CD8-positive, alpha-beta memory T cell (primary cell): ENCODE results near the gene SIGMAR1. TPM values are rescaled to one million over a fixed set of nuclear protein-coding genes. Genes with fewer than 3 reads are reported as not detected.
A peak's percentile ranks its signal among the peaks of the same experiment; 100 is the strongest.

ENCODE experiments used
- CTCF ChIA-PET: fragments of 350-600 bp; sonication (Branson Sonifier 250); formaldehyde crosslinking; loops from one replicate; lab custom pipeline; 2021; ENCODE audit warnings: antibody characterized with exemption; lab: Charles Lee
- POLR2A ChIA-PET: fragments of 350-600 bp; sonication (Branson Sonifier 250); formaldehyde crosslinking; loops from one replicate; lab custom pipeline; 2021; ENCODE audit warnings: antibody characterized with exemption; lab: Charles Lee
- DNase-seq, 5 donors: peaks; one replicate each; pipeline versions ENCODE4 v3.0.0 to v3.0.0-alpha.2; 2020 to 2022; ENCODE audit warnings: mixed read lengths in 1 of 5
- H3K27ac ChIP-seq: one replicate; pipeline ENCODE4 v1.7.0; 2013; ENCODE audit warnings: low read depth, mild to moderate bottlenecking, low read length, moderate library complexity
- H3K27me3 ChIP-seq: 2 replicates; pipeline ENCODE4 v1.7.0; 2013; ENCODE audit warnings: low read length, mild to moderate bottlenecking; ENCODE audit not compliant: insufficient read depth, poor library complexity, severe bottlenecking
- H3K36me3 ChIP-seq: 2 replicates; pipeline ENCODE4 v1.7.0; 2013; ENCODE audit warnings: mild to moderate bottlenecking, low read length, moderate library complexity; ENCODE audit not compliant: insufficient read depth
- H3K4me1 ChIP-seq: 2 replicates; pipeline ENCODE4 v1.7.0; 2013; ENCODE audit warnings: mild to moderate bottlenecking, low read length, moderate library complexity; ENCODE audit not compliant: insufficient read depth
- H3K4me3 ChIP-seq: 2 replicates; pipeline ENCODE4 v1.7.0; 2013; ENCODE audit warnings: mild to moderate bottlenecking, low read length
- H3K9me3 ChIP-seq: 2 replicates; pipeline ENCODE4 v1.7.0; 2013; ENCODE audit warnings: mild to moderate bottlenecking, low read length
- H3K27ac Mint-ChIP-seq, 8 donors: one replicate each; pipeline ENCODE4 v1.8.0; 2020 to 2021; ENCODE audit warnings: mixed read lengths in 8 of 8, mild to moderate bottlenecking in 6 of 8, inconsistent platforms in 3 of 8, moderate library complexity in 3 of 8
- H3K27me3 Mint-ChIP-seq, 2 donors: one replicate each; pipeline ENCODE4 v1.8.0; 2020 to 2021; ENCODE audit warnings: mixed read lengths in 2 of 2, mild to moderate bottlenecking in 1 of 2, moderate library complexity in 1 of 2
- H3K36me3 Mint-ChIP-seq, 3 donors: one replicate each; pipeline ENCODE4 v1.8.0; 2020 to 2021; ENCODE audit warnings: mixed read lengths in 3 of 3, inconsistent platforms in 1 of 3, mild to moderate bottlenecking in 1 of 3
- H3K4me1 Mint-ChIP-seq, 3 donors: one replicate each; pipeline ENCODE4 v1.8.0; 2020 to 2021; ENCODE audit warnings: mixed read lengths in 3 of 3, inconsistent platforms in 1 of 3, mild to moderate bottlenecking in 1 of 3
- H3K4me3 Mint-ChIP-seq, 7 donors: one replicate each; pipeline ENCODE4 v1.8.0; 2020 to 2021; ENCODE audit warnings: mixed read lengths in 7 of 7, mild to moderate bottlenecking in 6 of 7, moderate library complexity in 4 of 7, inconsistent platforms in 2 of 7
- H3K9me3 Mint-ChIP-seq, 5 donors: one replicate each; pipeline ENCODE4 v1.8.0; 2020 to 2022; ENCODE audit warnings: mixed read lengths in 5 of 5, mild to moderate bottlenecking in 3 of 5, moderate library complexity in 2 of 5, inconsistent platforms in 1 of 5
- polyA plus RNA-seq: library from polyadenylated mRNA; unstranded; fragments of 300-500 nt; fragmentation: Illumina TruSeq; gene quantifications from one replicate; pipeline ENCODE4 v1.2.3, GENCODE V29; 2021
- total RNA-seq, 2 experiments: library from RNA; stranded (reverse); gene quantifications; one replicate each; pipeline ENCODE4 v1.2.3, GENCODE V29; 2021

Gene SIGMAR1
- total RNA-seq (100 to 1,000 TPM; 138 to 141 TPM), polyA plus RNA-seq (95.4 TPM)

DNA sequence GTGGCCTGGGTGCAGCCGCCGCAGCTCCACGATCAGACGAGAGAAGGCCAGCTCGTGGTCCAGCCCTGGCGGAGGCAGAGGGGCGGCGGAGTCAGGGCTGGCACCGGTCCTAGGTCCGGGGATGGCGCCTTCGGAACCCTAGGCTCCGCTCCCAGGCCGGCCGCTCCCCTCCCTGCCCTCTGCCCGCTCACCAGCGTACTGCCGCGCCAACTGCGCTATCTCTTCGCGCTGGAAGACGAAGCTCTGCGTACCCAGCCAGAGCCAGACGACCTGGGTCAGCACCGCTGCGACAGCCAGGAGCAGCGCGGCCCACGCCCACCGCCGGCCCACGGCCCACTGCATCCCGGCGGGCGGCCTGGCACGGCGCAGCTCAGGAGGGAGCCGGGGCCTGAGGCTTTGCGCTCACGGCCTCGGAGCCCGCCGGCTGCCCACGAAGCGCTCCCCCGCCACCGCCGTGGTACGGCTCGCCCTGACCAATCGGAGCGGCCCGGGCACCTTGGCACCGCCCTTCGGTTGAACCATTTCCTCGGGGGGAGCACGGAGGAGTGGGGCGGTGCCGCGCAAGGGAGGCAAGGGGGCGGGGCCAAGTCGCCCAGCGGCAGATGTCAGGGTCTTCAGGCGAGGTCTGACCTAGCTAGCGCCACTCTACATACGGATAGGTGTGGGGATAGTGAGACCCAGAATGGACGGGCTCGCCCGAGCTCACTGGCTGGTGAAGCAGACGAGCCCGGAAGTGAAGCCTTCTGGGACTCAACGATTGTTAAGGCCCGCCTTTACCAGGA is at the start of gene SIGMAR1:
SIGMAR1 (minus strand) TSS at position 432 of the 782 bp plus-strand sequence; CDS start at position 342, 90 bp downstream.
- Mint-ChIP-seq H3K27me3 (no peaks in the 10 kb centered on the region), H3K36me3 (peaks cover 0 to 21% (median 0%) of the 10 kb centered on the region in 3 donors), H3K9me3 (no peaks in the 10 kb centered on the region), H3K4me1 (peaks cover 37 to 40% (median 37%) of the 10 kb centered on the region in 3 donors), H3K27ac (peak within 1 kb of the TSS; percentile 83 to 97 (median 96)), H3K4me3 (peak within 1 kb of the TSS; percentile 83 to 94 (median 88))
- peak within 1 kb of the TSS; percentile 90 for H3K4me3 ChIP-seq
- peaks cover 6% of the 10 kb centered on the region for H3K36me3 ChIP-seq
- ChIA-PET POLR2A (interaction anchor here (0.6 to 3.8 kb wide), 11 partner anchors 10 to 1010 kb away, joined by 3 to 66 read pairs (median 5); partner anchors contain the start of genes DCTN3, DNAI1, FAM219A and GALT), CTCF (interaction anchor here (1.0 to 9.5 kb wide), 13 partner anchors 8 to 272 kb away, joined by 3 to 141 read pairs (median 6); partner anchors contain the start of genes ARID3C, DCTN3, GALT and RPP25L)
- H3K27ac ChIP-seq = peak within 1 kb of the TSS; percentile 41
- peaks cover 22% of the 10 kb centered on the region for H3K4me1 ChIP-seq
- no peaks in the 10 kb centered on the region for H3K9me3 ChIP-seq
- no peaks in the 10 kb centered on the region for H3K27me3 ChIP-seq
- DNase-seq = peak; percentile 90 to 95 (median 94)

DNA sequence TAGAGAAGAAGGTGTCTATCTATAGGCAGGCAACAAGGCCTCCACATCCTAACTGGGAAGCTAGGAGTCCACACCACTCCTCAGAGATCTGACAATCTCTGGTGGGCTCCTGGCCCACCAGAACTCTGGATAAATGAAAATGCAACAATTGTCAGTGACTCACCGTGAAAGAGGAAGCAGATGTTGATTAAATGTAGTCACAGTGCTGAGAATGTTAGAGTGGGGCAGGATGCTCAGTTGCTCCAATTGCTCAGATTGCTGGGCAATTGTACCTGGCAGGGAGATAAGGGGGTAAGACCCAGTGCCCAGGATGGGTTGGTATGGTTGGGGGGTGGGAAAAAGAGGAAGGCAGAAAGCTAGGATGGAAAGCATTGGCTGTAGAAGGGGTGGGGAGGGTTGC is 49.1 kb upstream of the SIGMAR1 start:
- ChIA-PET CTCF (interaction anchor here (1.4 to 1.9 kb wide), 3 partner anchors 14 to 52 kb away, joined by 3 to 4 read pairs (median 3); no protein-coding TSS in a partner anchor), POLR2A (no interaction called here)
- H3K36me3 Mint-ChIP-seq = peaks cover 0 to 2% (median 0%) of the 10 kb centered on the region in 3 donors
- Histone ChIP-seq H3K27me3 (no peaks in the 10 kb centered on the region), H3K36me3 (no peaks in the 10 kb centered on the region), H3K27ac (no peak overlapping the region), H3K9me3 (no peaks in the 10 kb centered on the region), H3K4me3 (no peak overlapping the region), H3K4me1 (no peaks in the 10 kb centered on the region)
- H3K27ac Mint-ChIP-seq = peak overlapping the region in 1 of 8 donors; percentile 8
- no peak overlapping the region for H3K4me3 Mint-ChIP-seq
- DNase-seq = no peak
- no peaks in the 10 kb centered on the region for H3K4me1 Mint-ChIP-seq
- H3K27me3 Mint-ChIP-seq = peaks cover 2 to 16% of the 10 kb centered on the region in 2 donors
- H3K9me3 Mint-ChIP-seq = no peaks in the 10 kb centered on the region

DNA sequence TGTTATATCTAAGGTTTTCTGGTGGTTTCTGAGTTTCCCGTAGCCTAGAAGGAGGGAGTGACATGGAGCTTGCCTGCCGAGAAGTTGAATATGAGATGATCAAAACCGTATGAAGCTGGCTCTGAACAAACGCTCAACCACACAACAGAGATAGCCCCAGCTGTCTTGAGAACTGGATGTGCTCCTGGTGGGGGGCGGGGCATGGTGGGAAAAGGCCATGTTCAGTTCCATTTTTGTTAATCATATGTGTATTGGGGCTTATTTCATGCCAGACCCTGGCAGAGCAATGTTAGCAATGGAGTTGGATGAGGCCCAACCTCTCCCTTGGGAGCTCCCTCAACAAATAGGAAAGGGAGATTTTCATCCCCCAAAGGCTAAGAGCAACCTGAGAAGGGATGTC is 48.6 kb upstream of the SIGMAR1 start:
- H3K4me3 ChIP-seq = no peak overlapping the region
- H3K27ac Mint-ChIP-seq = no peak overlapping the region
- no peaks in the 10 kb centered on the region for H3K4me1 ChIP-seq
- H3K9me3 ChIP-seq = no peaks in the 10 kb centered on the region
- H3K36me3 Mint-ChIP-seq = peaks cover 0 to 2% (median 0%) of the 10 kb centered on the region in 3 donors
- ChIA-PET POLR2A (no interaction called here), CTCF (interaction anchor here (1.4 to 1.9 kb wide), 3 partner anchors 14 to 52 kb away, joined by 3 to 4 read pairs (median 3); no protein-coding TSS in a partner anchor)
- no peaks in the 10 kb centered on the region for H3K36me3 ChIP-seq
- DNase-seq = no peak
- no peaks in the 10 kb centered on the region for H3K4me1 Mint-ChIP-seq
- no peaks in the 10 kb centered on the region for H3K9me3 Mint-ChIP-seq
- H3K4me3 Mint-ChIP-seq = no peak overlapping the region
- H3K27me3 ChIP-seq = no peaks in the 10 kb centered on the region
- no peak overlapping the region for H3K27ac ChIP-seq
- H3K27me3 Mint-ChIP-seq = peaks cover 2 to 16% of the 10 kb centered on the region in 2 donors

GRCh38 chr9:34685591-34685990 is 48.0 kb upstream of the SIGMAR1 start:
- Histone ChIP-seq H3K4me1 (no peaks in the 10 kb centered on the region), H3K27ac (no peak overlapping the region), H3K36me3 (no peaks in the 10 kb centered on the region), H3K9me3 (no peaks in the 10 kb centered on the region), H3K4me3 (no peak overlapping the region), H3K27me3 (no peaks in the 10 kb centered on the region)
- DNase-seq = no peak
- H3K4me3 Mint-ChIP-seq = no peak overlapping the region
- peaks cover 2 to 16% of the 10 kb centered on the region in 2 donors for H3K27me3 Mint-ChIP-seq
- CTCF ChIA-PET = interaction anchor here (1.5 kb wide), 1 partner anchor 51 kb away, joined by 3 read pairs; no protein-coding TSS in a partner anchor
- POLR2A ChIA-PET = no interaction called here
- no peaks in the 10 kb centered on the region for H3K9me3 Mint-ChIP-seq
- peaks cover 0 to 2% (median 0%) of the 10 kb centered on the region in 3 donors for H3K36me3 Mint-ChIP-seq
- H3K4me1 Mint-ChIP-seq = no peaks in the 10 kb centered on the region
- no peak overlapping the region for H3K27ac Mint-ChIP-seq

GRCh38 chr9:34684816-34685215 is 47.2 kb upstream of the SIGMAR1 start:
- no peaks in the 10 kb centered on the region for H3K36me3 ChIP-seq
- Mint-ChIP-seq H3K4me1 (no peaks in the 10 kb centered on the region), H3K9me3 (no peaks in the 10 kb centered on the region), H3K4me3 (no peak overlapping the region), H3K27ac (peak overlapping the region in 1 of 8 donors; percentile 27), H3K27me3 (peaks cover 2 to 16% of the 10 kb centered on the region in 2 donors), H3K36me3 (peaks cover 0 to 2% (median 0%) of the 10 kb centered on the region in 3 donors)
- no peaks in the 10 kb centered on the region for H3K4me1 ChIP-seq
- H3K27me3 ChIP-seq = no peaks in the 10 kb centered on the region
- ChIA-PET CTCF (no interaction called here), POLR2A (no interaction called here)
- DNase-seq = no peak
- no peak overlapping the region for H3K27ac ChIP-seq
- H3K9me3 ChIP-seq = no peaks in the 10 kb centered on the region
- H3K4me3 ChIP-seq = no peak overlapping the region

DNA sequence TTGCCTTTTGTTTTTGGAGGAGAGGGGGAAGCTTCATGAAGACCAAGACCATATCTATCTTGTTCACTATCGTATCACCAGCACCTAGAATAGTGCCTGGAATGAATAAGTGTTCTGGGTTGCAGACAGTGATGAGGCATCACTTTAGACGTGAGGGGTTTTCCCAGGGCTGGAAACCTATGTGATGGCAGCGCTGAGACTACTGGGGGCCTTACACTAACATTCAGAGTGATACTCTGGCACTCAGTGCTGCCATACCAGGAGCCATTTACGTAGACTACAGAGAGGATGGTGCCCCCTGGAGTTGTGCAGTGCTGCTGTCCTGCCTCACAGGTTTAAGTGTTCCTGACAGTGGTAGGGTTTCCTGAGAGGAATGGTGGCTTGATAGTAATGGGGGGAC is 46.6 kb upstream of the SIGMAR1 start:
- H3K4me3 ChIP-seq = no peak overlapping the region
- no peaks in the 10 kb centered on the region for H3K9me3 ChIP-seq
- H3K27me3 ChIP-seq = no peaks in the 10 kb centered on the region
- ChIA-PET CTCF (no interaction called here), POLR2A (no interaction called here)
- no peaks in the 10 kb centered on the region for H3K4me1 ChIP-seq
- H3K36me3 Mint-ChIP-seq = peaks cover 0 to 2% (median 0%) of the 10 kb centered on the region in 3 donors
- H3K4me1 Mint-ChIP-seq = no peaks in the 10 kb centered on the region
- no peaks in the 10 kb centered on the region for H3K9me3 Mint-ChIP-seq
- no peaks in the 10 kb centered on the region for H3K36me3 ChIP-seq
- no peak overlapping the region for H3K4me3 Mint-ChIP-seq
- no peak overlapping the region for H3K27ac ChIP-seq
- H3K27me3 Mint-ChIP-seq = peaks cover 2 to 16% of the 10 kb centered on the region in 2 donors
- no peak overlapping the region for H3K27ac Mint-ChIP-seq
- DNase-seq = no peak

GRCh38 chr9:34675869-34676268 is 38.3 kb upstream of the SIGMAR1 start:
- Mint-ChIP-seq H3K4me1 (no peaks in the 10 kb centered on the region), H3K4me3 (no peak overlapping the region)
- POLR2A ChIA-PET = no interaction called here

More at GRCh38 chr9:34675869-34676268, 38.3 kb upstream of the SIGMAR1 start:
- Histone ChIP-seq H3K4me3 (no peak overlapping the region), H3K9me3 (no peaks in the 10 kb centered on the region), H3K4me1 (no peaks in the 10 kb centered on the region), H3K27ac (no peak overlapping the region), H3K36me3 (no peaks in the 10 kb centered on the region), H3K27me3 (no peaks in the 10 kb centered on the region)
- CTCF ChIA-PET = interaction anchor here (1.0 to 2.9 kb wide), 5 partner anchors 11 to 29 kb away, joined by 3 to 10 read pairs (median 5); partner anchors contain the start of gene GALT
- Mint-ChIP-seq H3K27ac (peak overlapping the region in 2 of 8 donors; percentile 38 to 49), H3K9me3 (no peaks in the 10 kb centered on the region), H3K27me3 (peaks cover 0 to 3% of the 10 kb centered on the region in 2 donors), H3K36me3 (no peaks in the 10 kb centered on the region)
- no peak for DNase-seq
